GM23338 (cell line): Measurements from ENCODE around the gene ACADVL. TPM values are rescaled to one million over a fixed set of nuclear protein-coding genes. Genes with fewer than 3 reads are reported as not detected.
A peak's percentile ranks its signal among the peaks of the same experiment; 100 is the strongest.

Experiments used
- ATAC-seq: fragments of 200-7000 bp; cut with Tn5 transposase; 3 replicates; pipeline ENCODE4 v1.9.1; 2020
- DNase-seq: peaks from one replicate; pipeline ENCODE4 v3.0.0-alpha.2; 2015; ENCODE audit warnings: low spot score
- H2AFZ ChIP-seq: fragments of 200-600 bp; sonication (generic); 2 replicates; pipeline ENCODE4 v1.8.0; 2016; ENCODE audit warnings: antibody characterized with exemption, mild to moderate bottlenecking, moderate library complexity
- H3F3A ChIP-seq: fragments of 200-600 bp; sonication (generic); replicated peaks from 2 replicates; pipeline ENCODE4 v1.8.0; 2017; ENCODE audit warnings: antibody characterized with exemption, mixed run types, low read depth
- H3K27ac ChIP-seq: fragments of 200-600 bp; sonication (generic); 2 replicates; pipeline ENCODE4 v1.6.1; 2016; ENCODE audit warnings: low read depth
- H3K27me3 ChIP-seq: fragments of 200-600 bp; sonication (generic); 2 replicates; pipeline ENCODE4 v1.8.0; 2016; ENCODE audit warnings: mild to moderate bottlenecking, mixed run types, moderate library complexity; ENCODE audit not compliant: insufficient read depth
- H3K36me3 ChIP-seq: fragments of 200-600 bp; sonication (generic); 2 replicates; pipeline ENCODE4 v1.8.0; 2016; ENCODE audit warnings: mild to moderate bottlenecking; ENCODE audit not compliant: insufficient read depth
- H3K4me1 ChIP-seq: fragments of 200-600 bp; sonication (generic); 2 replicates; pipeline ENCODE4 v1.8.0; 2016; ENCODE audit warnings: mild to moderate bottlenecking, moderate library complexity; ENCODE audit not compliant: insufficient read depth
- H3K4me2 ChIP-seq: fragments of 200-600 bp; sonication (generic); 2 replicates; pipeline ENCODE4 v1.7.1; 2017; ENCODE audit warnings: mixed run types
- H3K4me3 ChIP-seq: fragments of 200-600 bp; sonication (generic); 2 replicates; pipeline ENCODE4 v1.6.1; 2016; ENCODE audit warnings: mixed run types
- H3K79me2 ChIP-seq: fragments of 200-600 bp; sonication (generic); replicated peaks from 2 replicates; pipeline ENCODE4 v1.8.0; 2017; ENCODE audit warnings: mild to moderate bottlenecking; ENCODE audit not compliant: insufficient read depth
- H3K9me2 ChIP-seq: fragments of 200-600 bp; sonication (generic); 2 replicates; pipeline ENCODE4 v1.8.0; 2017; ENCODE audit not compliant: insufficient read depth
- H4K20me1 ChIP-seq: fragments of 200-600 bp; sonication (generic); replicated peaks from 2 replicates; pipeline ENCODE4 v1.8.0; 2017; ENCODE audit warnings: mild to moderate bottlenecking; ENCODE audit not compliant: insufficient read depth
- H3K27ac Mint-ChIP-seq: 2 replicates; pipeline ENCODE4 v1.8.0; 2020; ENCODE audit warnings: inconsistent platforms, mild to moderate bottlenecking, moderate library complexity, mixed read lengths
- H3K27me3 Mint-ChIP-seq: 3 replicates; pipeline ENCODE4 v1.8.0; 2022; ENCODE audit warnings: low read depth, mild to moderate bottlenecking, moderate library complexity, mixed read lengths, inconsistent platforms; ENCODE audit not compliant: insufficient read depth, poor library complexity
- H3K36me3 Mint-ChIP-seq: 3 replicates; pipeline ENCODE4 v1.8.0; 2021; ENCODE audit warnings: low read depth, mild to moderate bottlenecking, inconsistent platforms, moderate library complexity, mixed read lengths
- H3K4me1 Mint-ChIP-seq: 3 replicates; pipeline ENCODE4 v1.8.0; 2020; ENCODE audit warnings: mild to moderate bottlenecking, inconsistent platforms, mixed read lengths
- H3K4me3 Mint-ChIP-seq: 3 replicates; pipeline ENCODE4 v1.8.0; 2021; ENCODE audit warnings: moderate library complexity, mild to moderate bottlenecking, inconsistent platforms, mixed read lengths
- H3K9me3 Mint-ChIP-seq: 3 replicates; pipeline ENCODE4 v1.8.0; 2020; ENCODE audit warnings: moderate library complexity, mild to moderate bottlenecking, inconsistent platforms, mixed read lengths
- CREB1 ChIP-seq: fragments of 250-450 bp; sonication (Bioruptor Pico); IDR thresholded peaks from 2 replicates; pipeline ENCODE4 v1.5.0; 2020; ENCODE audit warnings: low read depth, mild to moderate bottlenecking, moderate library complexity
- EZH2 ChIP-seq: fragments of 200-600 bp; sonication (generic); IDR thresholded peaks from one replicate; pipeline ENCODE4 v1.8.0; 2017; ENCODE audit warnings: antibody characterized with exemption, mild to moderate bottlenecking, low read depth; ENCODE audit not compliant: unreplicated experiment
- EZH2phosphoT487 ChIP-seq: fragments of 200-600 bp; sonication (generic); IDR thresholded peaks from one replicate; pipeline ENCODE4 v1.8.1; 2018; ENCODE audit warnings: antibody characterized with exemption; ENCODE audit not compliant: unreplicated experiment
- JUNB ChIP-seq: IDR thresholded peaks from one replicate; pipeline ENCODE4 v1.6.1; 2016; ENCODE audit warnings: antibody characterized with exemption; ENCODE audit not compliant: unreplicated experiment
- NANOG ChIP-seq: IDR thresholded peaks from 2 replicates; pipeline ENCODE4 v1.6.1; 2016; ENCODE audit warnings: antibody characterized with exemption, borderline replicate concordance
- POLR2AphosphoS5 ChIP-seq: IDR thresholded peaks from 2 replicates; pipeline ENCODE4 v1.6.1; 2016; ENCODE audit warnings: antibody characterized with exemption, low read depth
- STAT1 ChIP-seq: IDR thresholded peaks from one replicate; pipeline ENCODE4 v1.6.1; 2016; ENCODE audit warnings: antibody characterized with exemption; ENCODE audit not compliant: unreplicated experiment
- ZNF114 ChIP-seq: fragments of 250-450 bp; sonication (Bioruptor Pico); IDR thresholded peaks from 2 replicates; pipeline ENCODE4 v1.5.0; 2020; ENCODE audit warnings: mild to moderate bottlenecking, moderate library complexity
- ZNF331 ChIP-seq: fragments of 250-450 bp; sonication (Bioruptor Pico); IDR thresholded peaks from 2 replicates; pipeline ENCODE4 v1.5.0; 2020; ENCODE audit warnings: low read depth, mild to moderate bottlenecking, moderate library complexity
- polyA plus RNA-seq: library from polyadenylated mRNA; unstranded; fragments of >200 nt; fragmentation: Nextera tagmentation; extraction: Ambion mirVana; gene quantifications from 2 replicates; pipeline ENCODE4 v1.2.1, GENCODE V29; 2016
- total RNA-seq: library from RNA; depleted of rRNA; stranded (reverse); fragments of >200 nt; shearing (Covaris generic); gene quantifications from 2 replicates; pipeline ENCODE4 v1.2.3, GENCODE V29; 2014
- TF ChIP-seq, protein P1 (sequence below): fragments of 250-450 bp; sonication (Bioruptor Pico); IDR thresholded peaks from 2 replicates; pipeline ENCODE4 v1.5.0; 2020; ENCODE audit warnings: mild to moderate bottlenecking, moderate library complexity
- TF ChIP-seq, protein P2 (sequence below): IDR thresholded peaks from 2 replicates; pipeline ENCODE4 v1.6.1; 2016; ENCODE audit warnings: antibody characterized with exemption
- TF ChIP-seq, protein P3 (sequence below), 2 experiments: fragments of 200-600 bp in 1 of 2; sonication (generic) in 1 of 2; conservative IDR thresholded peaks; 2 replicates each; pipeline versions ENCODE4 v1.5.1 to v1.6.1; 2016 to 2017; ENCODE audit warnings: antibody characterized with exemption in 2 of 2, low read depth in 2 of 2, mild to moderate bottlenecking in 2 of 2, moderate library complexity in 1 of 2
- TF ChIP-seq, protein P4 (sequence below): IDR thresholded peaks from one replicate; pipeline ENCODE4 v1.6.1; 2018; ENCODE audit warnings: antibody characterized with exemption; ENCODE audit not compliant: unreplicated experiment

The ACADVL gene
- total and polyA plus RNA-seq, 2 experiments from 2014 or later = 152 to 156 TPM

DNA sequence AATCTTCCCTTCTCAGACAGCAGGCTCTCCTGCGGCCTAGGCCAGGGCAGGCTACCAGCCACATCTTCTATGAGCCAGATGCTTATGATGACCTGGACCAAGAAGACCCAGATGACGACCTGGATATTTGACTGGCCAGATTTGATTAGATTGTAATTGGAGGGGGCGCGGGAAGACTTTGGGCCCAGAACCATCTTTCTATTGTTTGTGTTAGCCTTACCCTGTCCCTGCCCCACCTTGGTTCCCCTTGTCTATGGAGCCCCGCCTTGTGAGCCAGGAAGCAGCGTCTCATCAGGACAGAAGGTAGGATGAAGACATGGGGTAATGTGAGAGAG is 39.8 kb downstream of the ACADVL start:
- peaks cover 23% of the 10 kb centered on the region for H3K36me3 ChIP-seq

More for the DNA sequence above, 39.8 kb downstream of the ACADVL start:
- H3K4me2 ChIP-seq = no peak overlapping the region
- H3K9me2 ChIP-seq = no peaks in the 10 kb centered on the region
- H3K36me3 Mint-ChIP-seq = peaks cover 57% of the 10 kb centered on the region
- peaks cover 27% of the 10 kb centered on the region for H3K79me2 ChIP-seq
- H3K27ac ChIP-seq = peak overlapping the region; percentile 66
- H3K27me3 ChIP-seq = no peaks in the 10 kb centered on the region
- no peak overlapping the region for H3K4me3 ChIP-seq
- peaks cover 20% of the 10 kb centered on the region; the same call in 1 of the 2 replicates for H4K20me1 ChIP-seq
- H2AFZ ChIP-seq = no peak overlapping the region
- H3K27me3 Mint-ChIP-seq = peaks cover 33% of the 10 kb centered on the region
- H3K4me1 Mint-ChIP-seq = peaks cover 25% of the 10 kb centered on the region
- H3K4me3 Mint-ChIP-seq = peak overlapping the region; percentile 91; the same call in 1 of the 3 replicates
- peak overlapping the region; percentile 67 for H3K27ac Mint-ChIP-seq
- DNase-seq (no peak), ATAC-seq (no peak)
- peaks cover 26% of the 10 kb centered on the region for H3F3A ChIP-seq
- H3K9me3 Mint-ChIP-seq = no peaks in the 10 kb centered on the region; the same call in 2 of the 3 replicates
- peaks cover 9% of the 10 kb centered on the region for H3K4me1 ChIP-seq
- TF ChIP-seq EZH2 (no peak), JUNB (no peak), ZNF331 (CRISPR knock-in tag) (no peak), ZNF114 (no peak), NANOG (no peak), POLR2AphosphoS5 (no peak), EZH2phosphoT487 (no peak), STAT1 (no peak), CREB1 (CRISPR knock-in tag) (no peak)
- TF ChIP-seq, protein P1, sequence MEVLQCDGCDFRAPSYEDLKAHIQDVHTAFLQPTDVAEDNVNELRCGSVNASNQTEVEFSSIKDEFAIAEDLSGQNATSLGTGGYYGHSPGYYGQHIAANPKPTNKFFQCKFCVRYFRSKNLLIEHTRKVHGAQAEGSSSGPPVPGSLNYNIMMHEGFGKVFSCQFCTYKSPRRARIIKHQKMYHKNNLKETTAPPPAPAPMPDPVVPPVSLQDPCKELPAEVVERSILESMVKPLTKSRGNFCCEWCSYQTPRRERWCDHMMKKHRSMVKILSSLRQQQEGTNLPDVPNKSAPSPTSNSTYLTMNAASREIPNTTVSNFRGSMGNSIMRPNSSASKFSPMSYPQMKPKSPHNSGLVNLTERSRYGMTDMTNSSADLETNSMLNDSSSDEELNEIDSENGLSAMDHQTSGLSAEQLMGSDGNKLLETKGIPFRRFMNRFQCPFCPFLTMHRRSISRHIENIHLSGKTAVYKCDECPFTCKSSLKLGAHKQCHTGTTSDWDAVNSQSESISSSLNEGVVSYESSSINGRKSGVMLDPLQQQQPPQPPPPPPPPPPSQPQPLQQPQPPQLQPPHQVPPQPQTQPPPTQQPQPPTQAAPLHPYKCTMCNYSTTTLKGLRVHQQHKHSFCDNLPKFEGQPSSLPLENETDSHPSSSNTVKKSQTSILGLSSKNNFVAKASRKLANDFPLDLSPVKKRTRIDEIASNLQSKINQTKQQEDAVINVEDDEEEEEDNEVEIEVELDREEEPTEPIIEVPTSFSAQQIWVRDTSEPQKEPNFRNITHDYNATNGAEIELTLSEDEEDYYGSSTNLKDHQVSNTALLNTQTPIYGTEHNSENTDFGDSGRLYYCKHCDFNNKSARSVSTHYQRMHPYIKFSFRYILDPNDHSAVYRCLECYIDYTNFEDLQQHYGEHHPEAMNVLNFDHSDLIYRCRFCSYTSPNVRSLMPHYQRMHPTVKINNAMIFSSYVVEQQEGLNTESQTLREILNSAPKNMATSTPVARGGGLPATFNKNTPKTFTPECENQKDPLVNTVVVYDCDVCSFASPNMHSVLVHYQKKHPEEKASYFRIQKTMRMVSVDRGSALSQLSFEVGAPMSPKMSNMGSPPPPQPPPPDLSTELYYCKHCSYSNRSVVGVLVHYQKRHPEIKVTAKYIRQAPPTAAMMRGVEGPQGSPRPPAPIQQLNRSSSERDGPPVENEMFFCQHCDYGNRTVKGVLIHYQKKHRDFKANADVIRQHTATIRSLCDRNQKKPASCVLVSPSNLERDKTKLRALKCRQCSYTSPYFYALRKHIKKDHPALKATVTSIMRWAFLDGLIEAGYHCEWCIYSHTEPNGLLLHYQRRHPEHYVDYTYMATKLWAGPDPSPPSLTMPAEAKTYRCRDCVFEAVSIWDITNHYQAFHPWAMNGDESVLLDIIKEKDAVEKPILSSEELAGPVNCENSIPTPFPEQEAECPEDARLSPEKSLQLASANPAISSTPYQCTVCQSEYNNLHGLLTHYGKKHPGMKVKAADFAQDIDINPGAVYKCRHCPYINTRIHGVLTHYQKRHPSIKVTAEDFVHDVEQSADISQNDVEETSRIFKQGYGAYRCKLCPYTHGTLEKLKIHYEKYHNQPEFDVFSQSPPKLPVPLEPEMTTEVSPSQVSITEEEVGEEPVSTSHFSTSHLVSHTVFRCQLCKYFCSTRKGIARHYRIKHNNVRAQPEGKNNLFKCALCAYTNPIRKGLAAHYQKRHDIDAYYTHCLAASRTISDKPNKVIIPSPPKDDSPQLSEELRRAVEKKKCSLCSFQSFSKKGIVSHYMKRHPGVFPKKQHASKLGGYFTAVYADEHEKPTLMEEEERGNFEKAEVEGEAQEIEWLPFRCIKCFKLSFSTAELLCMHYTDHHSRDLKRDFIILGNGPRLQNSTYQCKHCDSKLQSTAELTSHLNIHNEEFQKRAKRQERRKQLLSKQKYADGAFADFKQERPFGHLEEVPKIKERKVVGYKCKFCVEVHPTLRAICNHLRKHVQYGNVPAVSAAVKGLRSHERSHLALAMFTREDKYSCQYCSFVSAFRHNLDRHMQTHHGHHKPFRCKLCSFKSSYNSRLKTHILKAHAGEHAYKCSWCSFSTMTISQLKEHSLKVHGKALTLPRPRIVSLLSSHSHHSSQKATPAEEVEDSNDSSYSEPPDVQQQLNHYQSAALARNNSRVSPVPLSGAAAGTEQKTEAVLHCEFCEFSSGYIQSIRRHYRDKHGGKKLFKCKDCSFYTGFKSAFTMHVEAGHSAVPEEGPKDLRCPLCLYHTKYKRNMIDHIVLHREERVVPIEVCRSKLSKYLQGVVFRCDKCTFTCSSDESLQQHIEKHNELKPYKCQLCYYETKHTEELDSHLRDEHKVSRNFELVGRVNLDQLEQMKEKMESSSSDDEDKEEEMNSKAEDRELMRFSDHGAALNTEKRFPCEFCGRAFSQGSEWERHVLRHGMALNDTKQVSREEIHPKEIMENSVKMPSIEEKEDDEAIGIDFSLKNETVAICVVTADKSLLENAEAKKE (CRISPR knock-in tag) = no peak
- TF ChIP-seq, protein P2, sequence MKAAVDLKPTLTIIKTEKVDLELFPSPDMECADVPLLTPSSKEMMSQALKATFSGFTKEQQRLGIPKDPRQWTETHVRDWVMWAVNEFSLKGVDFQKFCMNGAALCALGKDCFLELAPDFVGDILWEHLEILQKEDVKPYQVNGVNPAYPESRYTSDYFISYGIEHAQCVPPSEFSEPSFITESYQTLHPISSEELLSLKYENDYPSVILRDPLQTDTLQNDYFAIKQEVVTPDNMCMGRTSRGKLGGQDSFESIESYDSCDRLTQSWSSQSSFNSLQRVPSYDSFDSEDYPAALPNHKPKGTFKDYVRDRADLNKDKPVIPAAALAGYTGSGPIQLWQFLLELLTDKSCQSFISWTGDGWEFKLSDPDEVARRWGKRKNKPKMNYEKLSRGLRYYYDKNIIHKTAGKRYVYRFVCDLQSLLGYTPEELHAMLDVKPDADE = no peak
- TF ChIP-seq, protein P3, sequence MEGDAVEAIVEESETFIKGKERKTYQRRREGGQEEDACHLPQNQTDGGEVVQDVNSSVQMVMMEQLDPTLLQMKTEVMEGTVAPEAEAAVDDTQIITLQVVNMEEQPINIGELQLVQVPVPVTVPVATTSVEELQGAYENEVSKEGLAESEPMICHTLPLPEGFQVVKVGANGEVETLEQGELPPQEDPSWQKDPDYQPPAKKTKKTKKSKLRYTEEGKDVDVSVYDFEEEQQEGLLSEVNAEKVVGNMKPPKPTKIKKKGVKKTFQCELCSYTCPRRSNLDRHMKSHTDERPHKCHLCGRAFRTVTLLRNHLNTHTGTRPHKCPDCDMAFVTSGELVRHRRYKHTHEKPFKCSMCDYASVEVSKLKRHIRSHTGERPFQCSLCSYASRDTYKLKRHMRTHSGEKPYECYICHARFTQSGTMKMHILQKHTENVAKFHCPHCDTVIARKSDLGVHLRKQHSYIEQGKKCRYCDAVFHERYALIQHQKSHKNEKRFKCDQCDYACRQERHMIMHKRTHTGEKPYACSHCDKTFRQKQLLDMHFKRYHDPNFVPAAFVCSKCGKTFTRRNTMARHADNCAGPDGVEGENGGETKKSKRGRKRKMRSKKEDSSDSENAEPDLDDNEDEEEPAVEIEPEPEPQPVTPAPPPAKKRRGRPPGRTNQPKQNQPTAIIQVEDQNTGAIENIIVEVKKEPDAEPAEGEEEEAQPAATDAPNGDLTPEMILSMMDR (conservative IDR thresholded peaks at IDR 0.05; ENCODE audit: low read depth in 2 of 2) = no peak
- TF ChIP-seq, protein P4, sequence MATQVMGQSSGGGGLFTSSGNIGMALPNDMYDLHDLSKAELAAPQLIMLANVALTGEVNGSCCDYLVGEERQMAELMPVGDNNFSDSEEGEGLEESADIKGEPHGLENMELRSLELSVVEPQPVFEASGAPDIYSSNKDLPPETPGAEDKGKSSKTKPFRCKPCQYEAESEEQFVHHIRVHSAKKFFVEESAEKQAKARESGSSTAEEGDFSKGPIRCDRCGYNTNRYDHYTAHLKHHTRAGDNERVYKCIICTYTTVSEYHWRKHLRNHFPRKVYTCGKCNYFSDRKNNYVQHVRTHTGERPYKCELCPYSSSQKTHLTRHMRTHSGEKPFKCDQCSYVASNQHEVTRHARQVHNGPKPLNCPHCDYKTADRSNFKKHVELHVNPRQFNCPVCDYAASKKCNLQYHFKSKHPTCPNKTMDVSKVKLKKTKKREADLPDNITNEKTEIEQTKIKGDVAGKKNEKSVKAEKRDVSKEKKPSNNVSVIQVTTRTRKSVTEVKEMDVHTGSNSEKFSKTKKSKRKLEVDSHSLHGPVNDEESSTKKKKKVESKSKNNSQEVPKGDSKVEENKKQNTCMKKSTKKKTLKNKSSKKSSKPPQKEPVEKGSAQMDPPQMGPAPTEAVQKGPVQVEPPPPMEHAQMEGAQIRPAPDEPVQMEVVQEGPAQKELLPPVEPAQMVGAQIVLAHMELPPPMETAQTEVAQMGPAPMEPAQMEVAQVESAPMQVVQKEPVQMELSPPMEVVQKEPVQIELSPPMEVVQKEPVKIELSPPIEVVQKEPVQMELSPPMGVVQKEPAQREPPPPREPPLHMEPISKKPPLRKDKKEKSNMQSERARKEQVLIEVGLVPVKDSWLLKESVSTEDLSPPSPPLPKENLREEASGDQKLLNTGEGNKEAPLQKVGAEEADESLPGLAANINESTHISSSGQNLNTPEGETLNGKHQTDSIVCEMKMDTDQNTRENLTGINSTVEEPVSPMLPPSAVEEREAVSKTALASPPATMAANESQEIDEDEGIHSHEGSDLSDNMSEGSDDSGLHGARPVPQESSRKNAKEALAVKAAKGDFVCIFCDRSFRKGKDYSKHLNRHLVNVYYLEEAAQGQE = no peak
